Measurements from ENCODE around the gene GSKIP.

The GSKIP gene

DNA sequence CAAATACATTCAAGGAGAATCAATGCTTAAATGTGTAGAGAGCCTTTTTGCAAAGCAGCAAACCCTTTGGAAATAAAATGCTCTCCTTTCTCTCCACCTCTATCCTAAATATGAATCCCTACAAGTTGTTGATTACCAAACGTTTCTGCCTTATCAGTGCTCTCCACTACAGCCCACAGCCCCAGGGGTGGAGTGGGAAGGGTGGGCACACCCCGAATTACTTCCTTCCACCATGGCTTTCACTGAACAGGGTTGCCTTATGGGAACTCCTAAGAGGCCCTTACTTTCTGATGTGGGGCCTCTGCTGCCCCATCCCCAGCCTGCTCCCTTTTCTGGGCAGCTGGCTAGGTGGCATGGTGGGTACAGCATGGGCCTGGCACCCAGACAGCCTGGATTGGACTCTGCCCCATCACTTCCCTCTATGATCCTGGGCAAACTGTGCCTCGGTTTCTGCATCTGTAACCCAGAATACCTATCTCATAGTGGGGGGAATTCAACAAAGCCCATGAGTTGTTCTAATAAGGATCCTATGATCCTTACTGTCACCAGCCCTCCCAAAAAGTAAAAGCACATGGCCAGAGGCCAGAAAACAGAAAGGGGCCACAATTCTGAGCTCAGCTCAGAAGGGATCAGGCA, 44.7 kb downstream of the GSKIP start:
- POLR2A ChIA-PET, result no interaction called here
- CTCF ChIA-PET, result no interaction called here
- no peaks in the 10 kb centered on the region for H3K9me3 ChIP-seq (ENCODE audit: control insufficient read depth, insufficient read depth, low read depth, low read length)
- no peaks in the 10 kb centered on the region for H3K36me3 ChIP-seq (ENCODE audit: control insufficient read depth in 2 of 2, insufficient read depth in 1 of 2, low read length in 2 of 2)
- TF ChIP-seq, protein P1, sequence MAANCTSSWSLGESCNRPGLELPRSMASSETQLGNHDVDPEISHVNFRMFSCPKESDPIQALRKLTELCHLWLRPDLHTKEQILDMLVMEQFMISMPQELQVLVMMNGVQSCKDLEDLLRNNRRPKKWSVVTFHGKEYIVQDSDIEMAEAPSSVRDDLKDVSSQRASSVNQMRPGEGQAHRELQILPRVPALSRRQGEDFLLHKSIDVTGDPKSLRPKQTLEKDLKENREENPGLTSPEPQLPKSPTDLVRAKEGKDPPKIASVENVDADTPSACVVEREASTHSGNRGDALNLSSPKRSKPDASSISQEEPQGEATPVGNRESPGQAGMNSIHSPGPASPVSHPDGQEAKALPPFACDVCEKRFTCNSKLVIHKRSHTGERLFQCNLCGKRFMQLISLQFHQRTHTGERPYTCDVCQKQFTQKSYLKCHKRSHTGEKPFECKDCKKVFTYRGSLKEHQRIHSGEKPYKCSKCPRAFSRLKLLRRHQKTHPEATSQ (tag by site-specific recombination; IDR thresholded peaks at IDR 0.05), result no peak
- TF ChIP-seq, protein P2, sequence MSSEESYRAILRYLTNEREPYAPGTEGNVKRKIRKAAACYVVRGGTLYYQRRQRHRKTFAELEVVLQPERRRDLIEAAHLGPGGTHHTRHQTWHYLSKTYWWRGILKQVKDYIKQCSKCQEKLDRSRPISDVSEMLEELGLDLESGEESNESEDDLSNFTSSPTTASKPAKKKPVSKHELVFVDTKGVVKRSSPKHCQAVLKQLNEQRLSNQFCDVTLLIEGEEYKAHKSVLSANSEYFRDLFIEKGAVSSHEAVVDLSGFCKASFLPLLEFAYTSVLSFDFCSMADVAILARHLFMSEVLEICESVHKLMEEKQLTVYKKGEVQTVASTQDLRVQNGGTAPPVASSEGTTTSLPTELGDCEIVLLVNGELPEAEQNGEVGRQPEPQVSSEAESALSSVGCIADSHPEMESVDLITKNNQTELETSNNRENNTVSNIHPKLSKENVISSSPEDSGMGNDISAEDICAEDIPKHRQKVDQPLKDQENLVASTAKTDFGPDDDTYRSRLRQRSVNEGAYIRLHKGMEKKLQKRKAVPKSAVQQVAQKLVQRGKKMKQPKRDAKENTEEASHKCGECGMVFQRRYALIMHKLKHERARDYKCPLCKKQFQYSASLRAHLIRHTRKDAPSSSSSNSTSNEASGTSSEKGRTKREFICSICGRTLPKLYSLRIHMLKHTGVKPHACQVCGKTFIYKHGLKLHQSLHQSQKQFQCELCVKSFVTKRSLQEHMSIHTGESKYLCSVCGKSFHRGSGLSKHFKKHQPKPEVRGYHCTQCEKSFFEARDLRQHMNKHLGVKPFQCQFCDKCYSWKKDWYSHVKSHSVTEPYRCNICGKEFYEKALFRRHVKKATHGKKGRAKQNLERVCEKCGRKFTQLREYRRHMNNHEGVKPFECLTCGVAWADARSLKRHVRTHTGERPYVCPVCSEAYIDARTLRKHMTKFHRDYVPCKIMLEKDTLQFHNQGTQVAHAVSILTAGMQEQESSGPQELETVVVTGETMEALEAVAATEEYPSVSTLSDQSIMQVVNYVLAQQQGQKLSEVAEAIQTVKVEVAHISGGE (tag by site-specific recombination; conservative IDR thresholded peaks at IDR 0.05; ENCODE audit: low read depth), result no peak
- TF ChIP-seq WT1 (tag by site-specific recombination; IDR thresholded peaks at IDR 0.05) (no peak), SCRT1 (tag by site-specific recombination; IDR thresholded peaks at IDR 0.05; ENCODE audit: borderline replicate concordance) (no peak), ZNF174 (tag by site-specific recombination; IDR thresholded peaks at IDR 0.05) (no peak), ZNF433 (tag by site-specific recombination; IDR thresholded peaks at IDR 0.05; ENCODE audit: low read depth) (no peak), ZNF37A (tag by site-specific recombination; IDR thresholded peaks at IDR 0.05) (no peak), GLIS1 (tag by site-specific recombination; IDR thresholded peaks at IDR 0.05) (no peak), ZFP37 (tag by site-specific recombination; IDR thresholded peaks at IDR 0.05) (no peak), ZNF214 (tag by site-specific recombination; IDR thresholded peaks at IDR 0.05; ENCODE audit: borderline replicate concordance) (no peak), SP3 (tag by site-specific recombination; IDR thresholded peaks at IDR 0.05) (no peak), ZNF626 (tag by site-specific recombination; IDR thresholded peaks at IDR 0.05) (no peak), ZNF560 (tag by site-specific recombination; IDR thresholded peaks at IDR 0.05; ENCODE audit: borderline replicate concordance) (no peak)
- TF ChIP-seq, protein P3, sequence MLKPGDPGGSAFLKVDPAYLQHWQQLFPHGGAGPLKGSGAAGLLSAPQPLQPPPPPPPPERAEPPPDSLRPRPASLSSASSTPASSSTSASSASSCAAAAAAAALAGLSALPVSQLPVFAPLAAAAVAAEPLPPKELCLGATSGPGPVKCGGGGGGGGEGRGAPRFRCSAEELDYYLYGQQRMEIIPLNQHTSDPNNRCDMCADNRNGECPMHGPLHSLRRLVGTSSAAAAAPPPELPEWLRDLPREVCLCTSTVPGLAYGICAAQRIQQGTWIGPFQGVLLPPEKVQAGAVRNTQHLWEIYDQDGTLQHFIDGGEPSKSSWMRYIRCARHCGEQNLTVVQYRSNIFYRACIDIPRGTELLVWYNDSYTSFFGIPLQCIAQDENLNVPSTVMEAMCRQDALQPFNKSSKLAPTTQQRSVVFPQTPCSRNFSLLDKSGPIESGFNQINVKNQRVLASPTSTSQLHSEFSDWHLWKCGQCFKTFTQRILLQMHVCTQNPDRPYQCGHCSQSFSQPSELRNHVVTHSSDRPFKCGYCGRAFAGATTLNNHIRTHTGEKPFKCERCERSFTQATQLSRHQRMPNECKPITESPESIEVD (tag by site-specific recombination; IDR thresholded peaks at IDR 0.05), result no peak
- TF ChIP-seq, protein P4, sequence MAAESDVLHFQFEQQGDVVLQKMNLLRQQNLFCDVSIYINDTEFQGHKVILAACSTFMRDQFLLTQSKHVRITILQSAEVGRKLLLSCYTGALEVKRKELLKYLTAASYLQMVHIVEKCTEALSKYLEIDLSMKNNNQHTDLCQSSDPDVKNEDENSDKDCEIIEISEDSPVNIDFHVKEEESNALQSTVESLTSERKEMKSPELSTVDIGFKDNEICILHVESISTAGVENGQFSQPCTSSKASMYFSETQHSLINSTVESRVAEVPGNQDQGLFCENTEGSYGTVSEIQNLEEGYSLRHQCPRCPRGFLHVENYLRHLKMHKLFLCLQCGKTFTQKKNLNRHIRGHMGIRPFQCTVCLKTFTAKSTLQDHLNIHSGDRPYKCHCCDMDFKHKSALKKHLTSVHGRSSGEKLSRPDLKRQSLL (tag by site-specific recombination; IDR thresholded peaks at IDR 0.05), result no peak
- no peaks in the 10 kb centered on the region for H3K4me1 ChIP-seq (ENCODE audit: control insufficient read depth, insufficient read depth, low read length)
- H3K4me3 ChIP-seq (ENCODE audit: low read depth, low read length), result no peak overlapping the region
- H3K27ac ChIP-seq (ENCODE audit: extremely low read depth, low read depth, low read length), result no peak overlapping the region

DNA sequence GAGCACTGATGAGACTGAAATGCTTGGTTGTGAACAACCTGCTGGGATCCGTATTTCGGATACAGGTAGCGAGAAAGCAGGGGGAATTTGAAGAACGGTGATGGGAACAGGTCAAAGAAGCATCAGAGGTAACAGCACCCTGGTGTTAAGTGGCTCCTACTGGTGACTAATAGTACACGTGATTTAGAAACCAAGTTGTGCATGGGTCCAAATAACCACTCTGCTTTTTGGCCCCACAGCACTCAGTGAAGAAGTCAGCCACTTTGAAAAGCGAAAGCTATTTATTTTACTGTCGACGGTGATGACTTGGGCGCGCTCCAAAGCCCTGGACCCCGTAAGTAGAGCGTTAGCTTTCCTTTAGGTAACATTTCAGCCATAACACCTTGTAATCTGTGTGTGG, 45.3 kb downstream of the GSKIP start:
- Histone ChIP-seq H3K9me3 (ENCODE audit: control insufficient read depth, insufficient read depth, low read depth, low read length) (no peaks in the 10 kb centered on the region), H3K36me3 (ENCODE audit: control insufficient read depth in 2 of 2, insufficient read depth in 1 of 2, low read length in 2 of 2) (no peaks in the 10 kb centered on the region), H3K4me1 (ENCODE audit: control insufficient read depth, insufficient read depth, low read length) (no peaks in the 10 kb centered on the region), H3K4me3 (ENCODE audit: low read depth, low read length) (no peak overlapping the region), H3K27ac (ENCODE audit: extremely low read depth, low read depth, low read length) (no peak overlapping the region)
- CTCF ChIA-PET, result interaction anchor here (0.8 kb wide), 1 partner anchor 699 kb away, joined by 3 read pairs; no protein-coding TSS in a partner anchor
- TF ChIP-seq ZNF292 (tag by site-specific recombination; IDR thresholded peaks at IDR 0.05; ENCODE audit: borderline replicate concordance, low read depth) (no peak), ZBTB17 (tag by site-specific recombination; IDR thresholded peaks at IDR 0.05) (no peak), FEZF1 (tag by site-specific recombination; IDR thresholded peaks at IDR 0.05) (no peak)
- POLR2A ChIA-PET, result no interaction called here
